Stimulated activated CD8-positive, alpha-beta memory T cell treated with anti-CD3 and anti-CD28 coated beads, Interleukin-4, amount 100 ng/mL, for 1 hour (primary cell): ENCODE data around the gene CORO7.
A peak's percentile ranks its signal among the peaks of the same experiment; 100 is the strongest.
"Not testable (repeated sequence)": the region's sequence is repeated elsewhere in the genome, so short reads cannot be mapped to it uniquely, and the experiment has no call there.

Source experiments
- DNase-seq, 2 donors: peaks; one replicate each; pipeline ENCODE4 v3.0.0-alpha.2; 2020; ENCODE audit warnings: low read depth in 2 of 2, low spot score in 1 of 2

Gene CORO7

DNA sequence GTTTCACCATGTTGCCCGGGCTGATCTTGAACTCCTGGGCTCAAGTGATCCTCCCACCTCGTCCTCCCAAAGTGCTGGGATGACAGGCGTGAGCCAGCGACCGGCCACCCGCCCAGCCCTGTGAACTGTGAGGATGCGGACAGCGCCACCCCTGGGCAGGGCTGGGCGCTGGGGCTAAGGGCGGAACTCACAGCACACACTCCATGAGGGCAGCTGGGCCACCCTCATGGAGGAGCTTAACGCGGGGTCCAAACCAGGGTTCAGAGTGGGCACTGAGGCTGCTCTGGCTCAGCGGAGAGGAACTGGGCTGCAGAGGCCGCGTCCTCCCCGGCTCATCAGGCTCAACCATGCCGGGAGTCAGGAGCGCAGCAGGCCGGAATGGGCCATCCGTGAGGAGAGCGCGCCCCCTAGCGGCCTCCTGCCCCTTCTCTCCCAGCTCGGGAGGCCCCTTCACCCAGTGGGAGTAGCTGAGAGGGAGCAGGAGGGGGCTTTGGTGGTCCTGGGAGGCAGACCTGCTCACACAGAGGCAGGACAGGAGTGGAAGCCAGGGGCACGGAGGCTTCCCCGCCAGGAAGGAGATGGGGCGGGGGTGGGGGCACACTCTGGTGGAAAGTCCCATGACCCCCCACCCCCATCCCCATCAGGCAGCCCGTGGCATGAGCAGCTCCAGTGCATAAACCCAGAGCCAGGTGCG, 13.8 kb downstream of the CORO7 start:
- DNase-seq, result peak in 1 of 2 donors; percentile 41

DNA sequence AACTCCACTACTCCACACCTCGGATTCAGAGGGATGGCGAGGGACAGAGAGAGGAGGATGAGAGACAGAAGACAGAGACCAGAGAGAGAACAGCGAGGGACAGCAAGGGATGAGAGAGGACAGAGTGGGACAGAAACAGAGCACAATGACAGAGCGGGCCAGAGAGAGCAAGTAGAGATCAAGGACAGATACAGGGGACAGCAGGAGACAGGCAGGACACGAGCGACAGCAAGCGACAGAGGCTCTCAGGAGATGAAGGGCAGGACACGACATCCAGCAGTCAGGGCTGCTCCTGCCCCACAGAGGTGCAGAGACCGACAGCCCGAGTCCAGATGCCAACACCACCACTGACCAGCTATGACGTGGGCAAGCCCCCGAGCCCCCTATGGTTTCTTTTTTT, 14.9 kb downstream of the CORO7 start:
- no peak for DNase-seq

DNA sequence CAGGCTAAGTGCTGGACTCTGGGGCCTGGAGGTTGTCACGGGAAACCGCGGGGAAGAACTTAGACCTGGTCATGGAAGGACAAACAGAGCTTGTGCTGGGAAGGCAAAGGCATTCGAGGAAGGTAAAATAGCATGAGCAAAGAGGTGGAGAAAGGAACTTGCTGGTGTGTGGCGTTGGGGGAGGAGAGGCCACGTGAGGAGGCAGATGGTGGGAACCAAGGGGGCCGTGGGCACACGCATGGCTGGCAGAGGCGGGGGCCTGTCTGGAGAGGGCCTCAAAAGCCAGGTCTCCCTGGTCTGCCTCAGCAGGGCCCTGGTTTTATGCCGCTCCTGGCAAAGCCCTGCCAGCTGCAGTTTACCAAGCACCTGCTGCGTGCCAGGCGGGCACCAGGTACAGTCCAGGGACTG, 15.3 kb downstream of the CORO7 start:
- no peak for DNase-seq

DNA sequence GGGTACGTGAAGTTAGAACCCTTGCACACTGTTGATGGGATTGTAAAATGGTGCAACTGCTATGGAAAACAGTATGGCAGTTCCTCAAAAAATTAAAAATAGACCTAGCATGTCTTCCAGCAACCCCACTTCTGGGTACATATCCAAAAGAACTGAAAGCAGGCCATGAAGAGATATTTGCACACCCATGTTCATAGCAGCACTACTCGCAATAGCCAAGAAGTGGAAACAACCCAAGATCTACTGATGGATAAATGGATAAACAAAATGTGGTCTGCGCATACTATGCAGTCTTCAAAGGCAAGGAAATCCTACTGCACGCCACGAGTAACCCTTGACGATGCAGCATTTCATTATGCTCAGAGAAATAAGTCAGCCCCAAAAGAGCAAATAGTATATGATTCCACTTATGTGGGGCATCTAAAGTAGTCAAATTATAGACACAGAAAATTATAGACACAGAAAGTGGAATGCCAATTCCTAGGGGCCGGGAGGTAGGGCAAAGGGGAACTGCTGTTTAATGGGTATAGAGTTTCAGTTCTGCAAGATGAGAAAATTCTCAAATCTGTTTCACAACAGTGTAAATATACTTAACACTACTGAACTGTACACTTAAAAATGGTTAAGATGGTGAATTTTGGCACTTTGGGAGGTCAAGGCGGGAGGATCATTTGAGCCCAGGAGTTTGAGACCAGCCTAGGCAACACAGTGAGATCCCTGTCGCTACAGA, 17.2 kb downstream of the CORO7 start:
- DNase-seq, result no peak

DNA sequence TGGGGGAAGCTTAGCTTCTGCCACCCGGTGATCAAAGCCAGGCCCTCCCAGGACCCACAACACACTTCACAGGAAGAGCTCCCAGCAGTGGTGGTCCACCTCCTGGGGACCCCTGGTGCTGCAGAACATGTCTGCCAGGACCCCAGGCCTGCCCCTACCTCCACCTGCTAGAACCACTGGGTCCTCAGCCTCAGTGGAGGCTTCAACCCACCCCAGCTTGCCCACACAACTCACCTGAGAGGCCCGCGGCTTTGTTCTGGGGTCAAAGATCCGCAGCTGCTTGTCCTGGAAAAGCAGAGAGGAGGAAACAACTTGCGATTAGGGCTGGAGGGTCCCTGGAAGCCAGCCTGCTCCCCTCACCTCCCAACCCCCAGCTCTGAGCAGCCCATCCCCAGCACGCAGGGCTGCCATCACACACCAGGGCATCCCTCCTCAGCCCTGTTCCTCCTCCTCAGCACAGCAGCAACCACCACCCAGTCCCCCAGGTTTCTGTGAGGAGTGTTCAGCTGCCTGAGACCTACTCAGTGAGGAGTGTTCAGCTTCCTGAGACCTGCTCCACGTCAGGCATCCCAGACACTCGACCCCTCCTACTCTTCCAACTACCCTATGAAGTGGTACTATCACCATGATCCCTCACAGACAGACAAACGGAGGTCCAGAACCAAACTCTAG, 21.2 kb downstream of the CORO7 start:
- DNase-seq, result no peak

DNA sequence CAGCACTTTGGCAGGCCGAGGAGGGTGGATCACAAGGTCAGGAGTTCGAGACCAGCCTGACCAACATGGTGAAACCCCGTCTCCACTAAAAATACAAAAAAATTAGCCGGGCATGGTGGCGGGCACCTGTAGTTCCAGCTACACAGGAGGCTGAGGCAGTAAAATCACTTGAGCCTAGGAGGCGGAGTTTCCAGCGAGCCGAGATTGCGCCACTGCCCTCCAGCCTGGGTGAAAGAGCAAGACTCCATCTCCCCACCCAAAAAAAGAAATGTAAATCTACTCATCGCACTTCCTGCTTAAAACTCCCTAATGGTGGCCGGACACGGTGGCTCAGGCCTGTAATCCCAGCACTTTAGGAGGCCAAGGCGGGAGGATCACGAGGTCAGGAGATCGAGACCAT, 22.5 kb downstream of the CORO7 start:
- DNase-seq, result not testable (repeated sequence)

DNA sequence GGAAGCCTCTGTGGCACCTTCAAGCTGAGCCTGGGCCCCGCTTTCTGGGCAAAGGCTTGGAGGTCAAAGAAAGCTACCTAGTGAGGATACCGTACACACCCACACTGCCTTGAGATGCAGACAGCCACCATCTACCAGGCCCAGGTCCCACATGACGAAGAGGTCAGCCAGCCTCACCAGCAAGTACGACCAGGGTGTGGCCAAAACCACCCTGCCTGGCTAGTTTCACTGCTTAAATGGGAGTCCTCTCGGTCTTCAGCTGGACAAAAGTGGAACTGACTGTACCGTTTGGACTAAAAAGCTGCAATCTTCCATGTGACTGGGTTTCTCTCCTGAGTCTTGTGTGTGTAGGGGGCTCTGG, 23.2 kb downstream of the CORO7 start:
- no peak for DNase-seq

DNA sequence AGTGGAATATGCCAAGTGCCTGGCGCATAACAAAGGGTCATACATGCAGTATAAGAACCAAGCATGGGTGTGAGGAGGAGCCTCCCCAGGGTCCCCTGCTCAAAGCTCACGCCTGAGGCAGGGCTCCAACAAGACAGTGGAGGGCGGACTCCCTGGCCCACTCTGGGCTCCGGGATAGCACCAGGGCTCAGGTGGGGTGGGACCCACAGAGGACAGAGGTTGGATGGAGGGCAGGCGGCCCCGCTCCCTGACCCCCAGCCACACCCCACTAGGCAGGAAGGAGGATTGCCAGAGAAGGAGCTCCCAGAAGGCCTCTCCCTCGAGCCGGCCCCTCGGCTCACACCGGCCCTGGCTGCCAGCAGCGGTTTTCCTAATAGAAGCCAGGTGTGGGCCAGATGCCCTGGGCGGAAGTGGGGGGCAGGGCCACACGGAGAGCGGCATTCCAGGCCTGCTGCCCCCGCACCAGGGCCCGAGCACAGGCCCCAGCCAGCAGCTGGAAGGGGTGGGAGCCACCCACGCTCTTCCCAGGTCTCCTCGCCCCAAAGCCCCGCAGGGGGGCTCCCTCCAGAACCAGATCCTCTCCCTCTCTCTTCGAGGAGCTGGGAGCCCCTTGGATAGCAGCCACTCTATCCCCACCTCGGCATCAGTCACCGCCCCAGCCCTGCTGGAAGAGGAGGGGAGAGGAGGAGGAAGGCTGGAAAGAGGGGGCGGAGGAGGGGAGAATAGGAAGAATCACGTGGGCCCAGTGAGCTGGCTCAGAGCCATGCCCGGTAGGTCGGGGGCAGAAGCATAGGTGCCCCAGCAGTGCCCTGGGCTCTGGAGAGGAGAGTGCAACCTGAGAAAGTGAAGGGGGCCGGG, 23.8 kb downstream of the CORO7 start:
- DNase-seq, result no peak

DNA sequence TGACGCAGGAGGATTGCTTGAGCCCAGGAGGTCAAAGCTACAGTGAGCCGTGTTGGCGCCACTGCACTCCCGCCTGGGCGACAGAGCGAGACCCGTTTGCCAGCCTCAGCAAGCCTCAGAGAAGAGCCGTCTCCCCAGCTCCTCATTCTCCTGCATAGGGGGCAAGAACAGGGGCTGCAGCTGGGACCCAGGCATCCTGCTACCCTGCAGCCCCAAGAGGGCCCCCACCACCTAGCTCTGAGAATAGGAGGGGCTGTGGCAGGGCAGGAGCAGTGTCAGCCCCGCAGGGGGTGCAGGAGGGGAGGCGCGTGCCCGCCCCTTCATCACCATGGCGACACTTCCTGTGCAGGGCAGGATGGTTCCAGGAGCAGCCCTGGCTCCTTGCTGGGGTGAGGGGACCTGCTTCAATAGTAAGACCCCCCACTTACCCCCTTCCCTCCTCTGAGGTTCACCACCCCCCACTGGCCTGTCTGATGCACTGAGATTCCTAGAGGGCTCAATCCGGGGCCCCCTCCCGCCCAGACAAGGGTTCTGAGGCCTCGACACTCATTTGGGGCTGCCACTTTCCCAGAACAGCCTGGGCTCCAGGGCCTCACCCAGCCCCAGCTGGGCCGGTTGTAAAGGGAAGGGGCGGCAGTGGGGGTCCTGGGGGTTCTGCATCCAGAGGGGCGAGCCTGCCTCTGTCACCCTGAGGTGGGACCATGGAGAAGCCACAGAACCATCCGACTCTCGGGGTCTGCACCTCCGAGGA, 24.6 kb downstream of the CORO7 start:
- DNase-seq, result no peak

DNA sequence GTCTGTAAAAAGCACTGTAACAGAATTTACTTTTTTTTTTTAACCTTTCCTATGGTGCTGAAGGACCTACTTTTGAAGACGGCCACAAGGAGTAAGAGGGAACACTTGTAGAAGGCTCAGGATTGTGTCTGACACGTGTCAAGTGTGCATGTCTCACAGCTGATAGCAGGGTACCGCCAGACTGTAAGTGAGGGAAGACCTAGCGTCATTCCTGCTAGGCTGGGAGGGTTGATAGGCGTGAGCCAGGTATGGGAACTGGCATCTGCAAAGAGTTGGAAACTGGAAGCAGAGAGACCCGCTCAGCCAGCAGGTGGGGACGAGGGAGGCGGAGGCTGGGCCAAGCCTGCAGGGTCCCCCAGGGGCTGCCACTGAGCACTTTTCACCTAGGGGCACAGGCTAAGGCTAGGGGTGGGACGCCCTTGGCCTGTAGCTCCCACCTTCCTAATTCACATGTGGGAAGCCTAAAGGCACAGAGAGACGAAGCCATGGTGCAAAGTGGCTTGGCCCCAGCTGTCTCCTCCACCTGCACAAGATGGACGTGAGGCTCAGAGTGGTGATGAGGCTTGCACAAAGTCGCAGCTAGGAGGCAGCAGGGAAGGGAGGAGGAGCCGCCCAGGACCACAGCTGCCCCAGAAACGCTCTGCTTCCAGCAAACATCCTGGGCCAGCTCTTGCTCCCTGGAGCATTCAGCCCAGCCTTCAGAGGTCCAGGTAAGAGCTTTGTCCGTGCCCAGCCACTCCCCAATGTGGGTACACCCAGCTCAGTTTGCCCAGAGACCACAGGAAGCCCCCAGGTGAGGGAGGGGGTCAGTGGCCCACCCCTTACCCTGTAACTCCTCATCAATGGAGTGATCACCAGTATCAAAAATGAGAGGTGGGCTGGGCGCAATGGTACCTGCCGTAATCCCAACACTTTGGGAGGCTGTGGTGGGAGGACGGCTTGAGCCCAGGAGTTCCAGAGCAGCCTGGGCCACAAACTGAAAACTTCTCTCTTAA, 25.8 kb downstream of the CORO7 start:
- DNase-seq, result no peak

DNA sequence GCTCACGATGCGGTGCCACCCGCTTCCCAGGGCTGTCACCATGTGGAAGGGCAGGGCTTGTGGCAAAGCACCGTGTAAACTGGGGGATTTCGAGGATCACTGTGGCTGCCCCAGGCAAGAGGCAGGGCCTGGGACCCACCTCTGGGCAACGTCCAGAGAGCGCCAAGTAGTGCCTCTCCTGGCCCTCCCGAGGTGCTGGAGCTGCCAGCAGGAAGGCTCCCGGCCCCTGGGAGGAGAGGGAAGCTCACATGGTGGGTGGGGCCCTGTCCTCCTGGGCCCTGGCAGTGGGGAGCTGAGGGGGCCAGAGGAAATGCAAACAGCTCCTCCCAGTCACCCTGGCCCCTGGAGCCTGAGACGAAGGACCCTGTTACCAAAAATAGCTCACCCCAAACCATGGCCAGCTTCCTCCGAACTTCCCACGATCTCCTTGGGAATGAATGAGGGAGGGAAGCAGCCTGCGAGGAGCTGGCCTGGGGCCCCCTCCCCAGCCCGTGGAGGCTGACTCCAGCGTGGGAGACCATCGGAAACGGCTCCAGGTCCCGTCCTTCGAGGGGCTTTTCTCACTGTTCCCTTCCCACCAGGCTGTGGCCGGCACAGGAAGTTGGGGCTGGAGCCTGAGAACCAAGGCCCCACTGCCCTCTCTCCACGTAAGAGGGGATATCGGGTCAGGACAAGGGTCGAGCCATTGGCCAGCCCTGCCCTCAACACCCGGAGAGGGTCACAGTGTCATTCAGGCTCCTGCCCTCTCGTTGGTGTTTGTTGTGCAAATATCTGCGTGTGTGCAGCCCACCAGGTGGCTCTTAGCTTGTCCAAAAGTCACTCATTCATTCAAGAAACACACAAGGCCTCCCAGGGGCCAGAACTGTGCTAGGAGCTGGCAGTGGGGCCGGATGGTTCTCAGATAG, 27.1 kb downstream of the CORO7 start:
- no peak for DNase-seq

DNA sequence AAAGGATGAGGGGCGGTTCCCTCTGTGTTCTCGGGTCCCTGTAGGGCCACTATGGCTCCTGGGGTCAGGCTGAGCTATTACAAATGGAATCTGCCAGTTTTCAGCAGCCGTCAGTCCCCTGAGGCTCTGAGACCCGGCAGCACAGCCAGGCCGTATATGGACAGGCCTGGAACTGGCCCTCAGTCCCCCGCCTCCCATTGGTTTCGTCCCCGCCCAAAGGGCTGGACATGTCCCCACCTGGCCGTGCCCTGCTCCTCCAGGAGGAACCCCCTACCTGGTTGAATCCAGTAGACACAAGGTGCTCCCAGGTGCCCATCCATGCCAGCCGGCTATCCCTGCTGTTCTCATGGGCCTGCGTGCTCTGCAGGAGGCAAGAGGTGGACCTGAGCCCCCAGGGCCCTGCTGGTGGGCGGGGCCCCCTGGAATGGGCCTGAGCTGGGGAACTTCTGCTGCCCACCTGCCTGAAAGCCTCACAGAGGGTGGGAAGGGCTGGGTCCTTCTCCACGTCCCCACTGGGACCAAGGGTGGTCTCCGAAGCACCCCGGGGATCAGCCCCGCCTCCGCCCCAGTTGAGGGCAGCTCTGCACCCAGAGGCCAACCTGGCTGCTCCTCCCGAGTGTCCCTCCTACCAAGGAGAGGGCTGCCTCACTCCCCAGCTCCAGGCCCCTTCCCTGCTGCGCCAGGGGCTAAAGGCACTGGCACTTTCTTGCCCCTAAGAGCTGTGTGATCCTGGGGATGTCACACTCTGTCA, 27.9 kb downstream of the CORO7 start:
- no peak for DNase-seq

DNA sequence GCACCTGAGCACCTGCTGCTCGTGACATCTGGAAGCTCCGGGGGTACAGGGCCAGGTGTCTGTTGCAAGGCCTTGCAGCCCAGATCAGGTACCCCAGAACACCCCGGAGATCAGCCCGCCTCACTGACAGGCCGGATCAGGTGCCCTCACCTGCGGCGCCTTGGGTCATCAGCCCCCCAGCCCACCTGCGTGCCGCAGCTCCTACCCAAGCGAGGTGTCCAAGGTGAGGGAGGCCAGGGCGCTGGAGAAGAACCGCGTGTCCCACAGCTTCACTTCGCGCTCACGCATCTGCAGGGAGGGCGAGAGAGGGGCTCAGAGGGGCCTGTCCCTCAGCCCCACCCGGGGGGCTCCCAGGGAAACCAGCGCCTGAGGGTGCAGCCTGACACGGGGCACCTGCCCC, 28.6 kb downstream of the CORO7 start:
- no peak for DNase-seq

DNA sequence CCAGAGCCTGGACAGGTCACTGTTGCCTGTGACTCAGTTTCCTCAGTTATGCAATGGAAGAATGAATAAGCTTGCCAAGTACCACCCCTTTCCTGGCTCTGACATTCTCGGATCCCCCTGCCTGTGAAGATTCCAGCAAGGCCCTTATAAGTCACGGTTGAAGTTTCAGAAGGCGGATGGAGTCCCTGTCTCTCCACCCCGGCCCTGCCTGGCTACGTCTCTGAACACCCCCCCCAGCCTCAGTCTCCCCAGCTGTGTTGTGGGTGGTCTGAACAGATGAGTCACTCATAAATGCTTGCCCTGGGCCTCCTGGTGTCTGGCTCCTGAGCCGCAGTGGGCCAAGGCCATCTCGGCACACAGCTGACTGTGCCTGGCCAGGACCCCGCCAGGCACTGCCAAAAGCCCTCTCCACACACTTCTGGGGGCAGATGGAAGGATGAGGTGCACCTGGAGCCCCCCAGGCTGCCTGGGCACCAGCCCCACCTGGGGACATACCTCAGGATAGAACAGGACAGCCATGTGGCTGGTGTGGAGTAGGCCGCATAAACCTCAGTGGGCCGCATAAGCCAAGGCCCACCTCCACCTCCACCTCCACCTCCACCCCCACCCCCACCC, 29.3 kb downstream of the CORO7 start:
- no peak for DNase-seq

DNA sequence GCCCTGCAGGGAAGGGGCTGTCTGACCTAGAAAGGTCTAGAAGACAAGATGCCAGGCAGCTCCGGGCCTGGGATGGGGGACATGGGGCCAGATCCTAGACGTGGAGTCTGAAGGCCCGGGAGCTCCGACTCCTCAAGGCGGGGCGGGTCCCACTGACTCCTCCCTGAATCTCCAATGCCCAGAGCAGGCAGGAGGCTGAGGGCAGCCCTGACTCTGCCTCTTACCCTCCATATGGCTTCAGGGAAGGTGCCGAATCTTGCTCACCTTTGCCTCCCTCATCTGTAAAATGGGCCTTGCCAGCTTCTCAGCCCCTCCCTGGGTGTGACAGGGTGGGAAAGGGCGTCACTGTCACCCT, 30.0 kb downstream of the CORO7 start:
- no peak for DNase-seq

DNA sequence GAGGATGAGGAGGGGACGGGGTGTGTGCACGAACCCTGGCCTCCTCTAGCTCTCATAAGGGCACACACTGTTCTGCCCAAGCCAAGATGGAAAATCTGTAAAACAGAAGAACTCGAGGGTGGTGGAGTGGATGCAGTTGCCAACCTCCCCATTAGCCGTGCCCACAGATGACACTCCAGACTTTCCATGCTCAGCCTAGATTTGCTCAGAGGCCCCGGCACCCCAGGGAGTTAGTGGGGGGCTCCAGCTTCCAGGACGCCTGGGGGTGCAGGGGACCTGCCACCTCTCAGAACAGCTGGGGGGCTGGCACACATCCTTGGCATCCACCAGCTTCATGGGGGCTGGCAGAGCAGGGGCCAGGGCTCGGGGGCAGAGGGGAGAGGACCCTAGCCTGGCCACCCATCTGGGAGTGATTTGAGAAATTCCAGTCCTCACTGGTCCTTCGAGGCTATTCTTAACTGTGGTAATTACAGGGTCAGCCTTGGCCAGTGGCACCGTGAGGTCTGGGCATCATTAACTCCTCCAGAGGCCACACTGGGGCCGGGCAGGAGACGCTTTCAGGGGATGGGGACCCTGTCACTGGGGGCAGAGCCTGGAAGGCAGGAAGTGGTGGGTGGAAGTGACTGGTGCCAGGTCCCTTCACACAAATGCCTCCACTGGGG, 30.5 kb downstream of the CORO7 start:
- no peak for DNase-seq
